ENCODE results near the gene FSIP1. TPM values are rescaled to one million over a fixed set of nuclear protein-coding genes. Genes with fewer than 3 reads are reported as not detected.
A peak's percentile ranks its signal among the peaks of the same experiment; 100 is the strongest.

FSIP1 gene
- total RNA-seq, 2 donors from 2014 or later = 0.77 to 1.7 TPM

GRCh38 chr15:39781967-39782302 is 706 bp downstream of the FSIP1 start:
- Histone ChIP-seq H3K27me3 (ENCODE audit: control insufficient read depth, insufficient read depth, low read length, poor library complexity, severe bottlenecking) (no peaks in the 10 kb centered on the region), H3K4me3 (ENCODE audit: low read length) (peak overlapping the region; percentile 68), H3K4me1 (ENCODE audit: control insufficient read depth, insufficient read depth, low read length) (no peaks in the 10 kb centered on the region), H3K27ac (ENCODE audit: low read depth, low read length) (no peak overlapping the region), H3K36me3 (ENCODE audit: control insufficient read depth, insufficient read depth, low read length) (no peaks in the 10 kb centered on the region), H3K9me3 (ENCODE audit: control insufficient read depth, low read length) (no peaks in the 10 kb centered on the region), H3K9ac (ENCODE audit: extremely low read depth, low read length, poor library complexity, severe bottlenecking) (no peak overlapping the region)
- WGBS, 2 experiments (ENCODE audit: insufficient coverage in 1 of 2, insufficient read length in 1 of 2) = 89 to 100% methylated on average over 1 to 2 of the region's 2 CpGs
- H3K36me3 Mint-ChIP-seq (ENCODE audit: low read depth) = no peaks in the 10 kb centered on the region
- TF ChIP-seq CTCF (conservative IDR thresholded peaks at IDR 0.05) = no peak
- H3K4me3 Mint-ChIP-seq = peak overlapping the region; percentile 93
- peak overlapping the region; percentile 97 for H3K27ac Mint-ChIP-seq
- no peak for DNase-seq
- no peaks in the 10 kb centered on the region for H3K27me3 Mint-ChIP-seq (ENCODE audit: insufficient read depth)
- peaks cover 36% of the 10 kb centered on the region for H3K4me1 Mint-ChIP-seq
- H3K9me3 Mint-ChIP-seq = peaks cover 4% of the 10 kb centered on the region

GRCh38 chr15:39781147-39781966 is 1.3 kb downstream of the FSIP1 start:
- H3K27me3 ChIP-seq (ENCODE audit: control insufficient read depth, insufficient read depth, low read length, poor library complexity, severe bottlenecking) = no peaks in the 10 kb centered on the region
- TF ChIP-seq CTCF (conservative IDR thresholded peaks at IDR 0.05) = no peak
- peaks cover 4% of the 10 kb centered on the region for H3K9me3 Mint-ChIP-seq
- no peaks in the 10 kb centered on the region for H3K4me1 ChIP-seq (ENCODE audit: control insufficient read depth, insufficient read depth, low read length)
- peaks cover 30% of the 10 kb centered on the region for H3K4me1 Mint-ChIP-seq
- H3K27ac Mint-ChIP-seq = no peak overlapping the region
- H3K27ac ChIP-seq (ENCODE audit: low read depth, low read length) = no peak overlapping the region
- H3K9ac ChIP-seq (ENCODE audit: extremely low read depth, low read length, poor library complexity, severe bottlenecking) = no peak overlapping the region
- DNase-seq = no peak
- H3K27me3 Mint-ChIP-seq (ENCODE audit: insufficient read depth) = no peaks in the 10 kb centered on the region
- no peak overlapping the region for H3K4me3 Mint-ChIP-seq
- no peaks in the 10 kb centered on the region for H3K36me3 ChIP-seq (ENCODE audit: control insufficient read depth, insufficient read depth, low read length)
- 75 to 88% methylated on average over 1 to 3 of the region's 4 CpGs for WGBS, 2 experiments (ENCODE audit: insufficient coverage in 1 of 2, insufficient read length in 1 of 2)
- peak overlapping the region; percentile 68 for H3K4me3 ChIP-seq (ENCODE audit: low read length)
- no peaks in the 10 kb centered on the region for H3K36me3 Mint-ChIP-seq (ENCODE audit: low read depth)
- no peaks in the 10 kb centered on the region for H3K9me3 ChIP-seq (ENCODE audit: control insufficient read depth, low read length)

GRCh38 chr15:39778021-39778420 is 4.6 kb downstream of the FSIP1 start:
- H3K4me1 Mint-ChIP-seq = no peaks in the 10 kb centered on the region
- H3K36me3 Mint-ChIP-seq (ENCODE audit: low read depth) = no peaks in the 10 kb centered on the region
- no peaks in the 10 kb centered on the region for H3K9me3 ChIP-seq (ENCODE audit: control insufficient read depth, low read length)
- peak overlapping the region; percentile 92 for H3K27ac ChIP-seq (ENCODE audit: low read depth, low read length)
- DNase-seq = no peak
- H3K4me3 ChIP-seq (ENCODE audit: low read length) = no peak overlapping the region
- H3K27me3 Mint-ChIP-seq (ENCODE audit: insufficient read depth) = no peaks in the 10 kb centered on the region
- no peaks in the 10 kb centered on the region for H3K4me1 ChIP-seq (ENCODE audit: control insufficient read depth, insufficient read depth, low read length)
- 73 to 91% methylated on average over 3 of the region's 3 CpGs for WGBS, 2 experiments (ENCODE audit: insufficient coverage in 1 of 2, insufficient read length in 1 of 2)
- no peak overlapping the region for H3K9ac ChIP-seq (ENCODE audit: extremely low read depth, low read length, poor library complexity, severe bottlenecking)
- no peak for TF ChIP-seq CTCF (conservative IDR thresholded peaks at IDR 0.05)
- no peak overlapping the region for H3K4me3 Mint-ChIP-seq
- no peak overlapping the region for H3K27ac Mint-ChIP-seq
- H3K36me3 ChIP-seq (ENCODE audit: control insufficient read depth, insufficient read depth, low read length) = no peaks in the 10 kb centered on the region
- peaks cover 4% of the 10 kb centered on the region for H3K9me3 Mint-ChIP-seq
- H3K27me3 ChIP-seq (ENCODE audit: control insufficient read depth, insufficient read depth, low read length, poor library complexity, severe bottlenecking) = no peaks in the 10 kb centered on the region
